ENCODE results near the gene SLN. TPM values are rescaled to one million over a fixed set of nuclear protein-coding genes. Genes with fewer than 3 reads are reported as not detected.
A peak's percentile ranks its signal among the peaks of the same experiment; 100 is the strongest.

The SLN gene
- total RNA-seq, 1 donor from 2014 or later, result not detected

GRCh38 chr11:107705027-107705426 lies 6.8 kb downstream of the SLN start:
- Histone ChIP-seq H3K27me3 (ENCODE audit: control insufficient read depth, insufficient read depth, low read length) (no peaks in the 10 kb centered on the region), H3K4me3 (ENCODE audit: low read depth, low read length) (no peak overlapping the region), H3K36me3 (ENCODE audit: control insufficient read depth, insufficient read depth, low read length) (no peaks in the 10 kb centered on the region)
- TF ChIP-seq CTCF (IDR thresholded peaks at IDR 0.05; ENCODE audit: insufficient read depth, low read length, poor library complexity, severe bottlenecking), result no peak
- DNase-seq (ENCODE audit: low read depth), result peak; percentile 88

- Histone ChIP-seq H3K4me3 (ENCODE audit: low read depth, low read length) (no peak overlapping the region), H3K27me3 (ENCODE audit: control insufficient read depth, insufficient read depth, low read length) (no peaks in the 10 kb centered on the region), H3K36me3 (ENCODE audit: control insufficient read depth, insufficient read depth, low read length) (no peaks in the 10 kb centered on the region)
- no peak for TF ChIP-seq CTCF (IDR thresholded peaks at IDR 0.05; ENCODE audit: insufficient read depth, low read length, poor library complexity, severe bottlenecking)
- DNase-seq (ENCODE audit: low read depth), result peak; percentile 54
These were observed 7.4 kb downstream of the SLN start for GRCh38 chr11:107704451-107704850.

GRCh38 chr11:107702723-107703122 lies 9.1 kb downstream of the SLN start:
- no peak for DNase-seq (ENCODE audit: low read depth)
- no peak overlapping the region for H3K4me3 ChIP-seq (ENCODE audit: low read depth, low read length)
- no peaks in the 10 kb centered on the region for H3K36me3 ChIP-seq (ENCODE audit: control insufficient read depth, insufficient read depth, low read length)
- no peaks in the 10 kb centered on the region for H3K27me3 ChIP-seq (ENCODE audit: control insufficient read depth, insufficient read depth, low read length)
- no peak for TF ChIP-seq CTCF (IDR thresholded peaks at IDR 0.05; ENCODE audit: insufficient read depth, low read length, poor library complexity, severe bottlenecking)

GRCh38 chr11:107702109-107702660 lies 9.7 kb downstream of the SLN start:
- no peak for DNase-seq (ENCODE audit: low read depth)
- Histone ChIP-seq H3K4me3 (ENCODE audit: low read depth, low read length) (no peak overlapping the region), H3K36me3 (ENCODE audit: control insufficient read depth, insufficient read depth, low read length) (no peaks in the 10 kb centered on the region), H3K27me3 (ENCODE audit: control insufficient read depth, insufficient read depth, low read length) (no peaks in the 10 kb centered on the region)
- no peak for TF ChIP-seq CTCF (IDR thresholded peaks at IDR 0.05; ENCODE audit: insufficient read depth, low read length, poor library complexity, severe bottlenecking)

- Histone ChIP-seq H3K27me3 (ENCODE audit: control insufficient read depth, insufficient read depth, low read length) (no peaks in the 10 kb centered on the region), H3K36me3 (ENCODE audit: control insufficient read depth, insufficient read depth, low read length) (no peaks in the 10 kb centered on the region), H3K4me3 (ENCODE audit: low read depth, low read length) (no peak overlapping the region)
- DNase-seq (ENCODE audit: low read depth), result no peak
- TF ChIP-seq CTCF (IDR thresholded peaks at IDR 0.05; ENCODE audit: insufficient read depth, low read length, poor library complexity, severe bottlenecking), result no peak
These were observed 12.2 kb downstream of the SLN start for GRCh38 chr11:107699371-107700285.
